ENCODE data around the gene MOB3B.

The MOB3B gene

GRCh38 chr9:27540502-27540901 is 10.9 kb upstream of the MOB3B start:
- DNase-seq, result no peak

DNA sequence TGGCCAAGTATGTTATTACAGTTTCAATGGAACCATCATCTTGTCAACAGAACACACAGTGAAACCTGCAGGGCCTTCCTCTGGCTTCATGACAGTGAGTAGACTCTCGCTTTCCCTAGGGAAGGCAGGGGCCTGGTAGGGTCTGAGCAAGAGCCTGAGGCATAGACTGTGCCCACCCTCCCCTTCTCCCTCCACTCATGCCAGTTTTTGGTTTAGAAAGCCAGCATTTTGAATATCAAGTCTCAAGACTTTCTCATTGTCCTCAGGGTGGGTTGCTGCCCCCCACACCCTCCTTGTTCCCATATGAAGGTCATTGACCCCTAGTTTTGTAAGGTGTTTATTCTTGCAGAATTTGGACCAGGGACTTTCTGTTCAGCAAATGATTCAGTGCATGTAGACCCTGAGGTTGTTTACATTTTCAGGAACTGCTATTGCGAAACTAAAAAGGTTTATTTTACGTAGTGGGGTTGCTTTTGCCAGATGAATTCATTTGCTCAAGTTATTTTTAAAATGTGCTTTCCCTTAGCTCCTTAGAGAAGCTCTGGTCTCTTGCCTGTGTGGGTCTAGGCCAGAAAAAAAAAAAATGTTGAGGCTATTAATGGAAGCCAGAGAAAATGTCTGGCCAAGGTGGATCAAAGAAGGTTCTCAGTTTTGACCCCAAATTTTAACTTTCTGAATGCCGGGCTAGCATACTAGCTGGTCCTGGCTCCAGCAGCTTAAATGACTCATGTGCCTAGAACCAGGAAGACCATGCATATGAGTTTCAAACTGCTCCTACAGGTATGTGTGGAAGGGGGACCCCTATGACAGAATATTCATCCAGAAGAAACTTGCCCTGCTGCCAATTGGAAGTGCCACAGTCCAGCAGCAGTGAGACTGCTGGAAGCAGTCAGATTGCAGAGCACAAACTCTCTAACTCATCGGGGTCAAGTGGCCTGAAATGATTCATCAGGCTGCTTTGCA is 10.1 kb upstream of the MOB3B start:
- DNase-seq, result peak; percentile 37

GRCh38 chr9:27538647-27539046 is 9.0 kb upstream of the MOB3B start:
- no peak for DNase-seq

DNA sequence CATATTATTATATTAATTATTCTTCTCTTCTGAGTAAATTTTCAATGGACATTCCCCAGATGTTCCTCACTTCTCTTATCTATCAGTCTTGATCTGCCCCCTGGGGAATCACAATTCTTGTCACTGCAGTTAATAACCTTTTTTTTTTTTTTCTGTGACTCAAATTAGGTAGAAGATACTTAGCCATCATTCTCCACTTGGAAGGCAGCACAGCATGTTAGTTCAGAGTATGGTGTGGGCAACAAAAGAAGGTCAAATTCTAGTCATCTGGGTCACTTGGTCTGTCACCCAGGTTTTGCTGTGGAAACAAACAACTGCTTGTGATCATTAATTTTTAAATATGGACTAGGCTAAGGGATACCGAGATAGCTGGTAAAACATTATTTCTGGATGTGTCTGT is 8.1 kb upstream of the MOB3B start:
- no peak for DNase-seq

DNA sequence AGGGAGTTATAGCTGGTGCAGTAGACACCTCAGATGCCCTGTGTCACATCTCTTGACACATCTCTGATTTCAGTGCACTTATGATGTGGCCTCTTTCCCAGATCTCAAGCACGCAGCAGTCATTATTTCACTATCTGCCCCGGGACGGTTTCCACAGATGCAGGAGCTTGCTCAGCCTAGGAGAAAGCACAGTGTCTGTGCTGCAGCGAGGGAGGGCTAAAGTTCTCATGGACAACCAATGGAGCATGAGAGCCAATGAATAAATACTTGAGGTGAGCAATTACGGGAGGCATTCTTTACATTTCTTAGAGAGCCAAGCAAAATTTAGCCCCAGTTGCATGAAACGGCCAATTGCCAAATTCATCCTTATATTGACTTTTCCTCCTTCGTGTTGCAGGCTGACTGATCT is 7.4 kb upstream of the MOB3B start:
- DNase-seq, result no peak

DNA sequence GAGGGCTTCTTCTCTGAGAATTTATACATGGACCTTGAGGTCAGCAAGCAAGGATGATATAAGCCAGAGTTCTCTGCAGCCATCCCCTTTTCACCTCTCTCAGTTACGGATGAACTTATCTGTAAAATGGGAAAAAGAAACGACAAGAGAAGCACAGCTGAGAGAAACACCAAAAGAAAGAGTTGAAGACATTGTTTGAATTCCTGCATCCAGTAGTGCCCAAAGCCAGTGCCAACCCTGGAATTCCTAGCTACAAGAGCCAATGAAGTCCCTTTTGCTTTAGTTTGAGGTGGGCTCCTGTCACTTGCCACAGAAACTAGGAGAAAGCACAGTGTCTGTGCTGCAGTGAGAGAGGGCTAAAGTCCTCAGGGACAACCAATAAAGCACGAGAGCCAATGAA is 6.6 kb upstream of the MOB3B start:
- DNase-seq, result no peak

DNA sequence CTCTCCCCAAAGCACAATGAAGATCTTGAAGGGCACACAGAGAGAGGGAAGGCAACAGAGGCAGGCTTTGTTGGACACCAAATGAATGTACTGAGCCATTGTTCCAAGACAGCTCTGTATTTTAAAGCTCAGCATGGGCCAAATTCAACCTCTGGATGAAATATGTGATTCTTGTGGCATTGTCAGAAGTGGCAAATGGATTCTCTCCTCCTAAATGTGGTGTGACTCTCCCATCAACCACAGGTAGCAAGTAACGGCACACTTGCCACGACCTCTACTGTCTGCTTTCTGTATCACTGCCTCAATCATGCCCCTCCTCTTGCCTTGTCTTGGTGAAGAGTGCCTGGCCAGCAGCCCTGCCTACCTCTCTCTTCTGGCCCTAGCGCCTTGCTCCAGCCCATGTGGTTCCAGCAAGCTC is 6.1 kb upstream of the MOB3B start:
- DNase-seq, result no peak

DNA sequence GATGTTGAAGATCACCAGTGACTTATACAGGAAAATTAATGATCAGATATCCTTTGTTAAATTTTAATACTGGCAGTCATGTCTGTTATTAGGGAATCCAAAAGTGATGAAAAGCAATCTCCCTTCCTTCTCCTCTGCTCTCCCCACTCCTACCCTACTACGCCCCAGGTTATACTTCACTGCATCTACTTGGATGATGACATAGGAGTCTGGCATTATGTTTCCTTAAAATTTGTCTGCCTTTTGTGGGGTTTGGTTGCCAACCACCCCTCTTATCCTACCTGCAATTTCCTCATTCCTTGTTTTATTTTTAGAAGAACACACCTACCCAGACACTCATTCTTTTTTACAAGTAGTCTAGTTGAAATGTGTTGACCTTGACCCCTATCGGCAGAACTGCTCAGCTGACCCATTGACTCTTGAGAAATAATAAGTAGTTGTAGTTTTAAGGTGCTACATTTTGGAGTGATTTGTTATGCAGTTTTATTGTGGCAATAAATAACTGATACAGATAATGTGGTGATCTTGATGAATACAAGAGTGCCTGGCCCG is 5.1 kb upstream of the MOB3B start:
- DNase-seq, result no peak

- DNase-seq, result no peak
Measured at GRCh38 chr9:27534131-27534530, 4.5 kb upstream of the MOB3B start.

DNA sequence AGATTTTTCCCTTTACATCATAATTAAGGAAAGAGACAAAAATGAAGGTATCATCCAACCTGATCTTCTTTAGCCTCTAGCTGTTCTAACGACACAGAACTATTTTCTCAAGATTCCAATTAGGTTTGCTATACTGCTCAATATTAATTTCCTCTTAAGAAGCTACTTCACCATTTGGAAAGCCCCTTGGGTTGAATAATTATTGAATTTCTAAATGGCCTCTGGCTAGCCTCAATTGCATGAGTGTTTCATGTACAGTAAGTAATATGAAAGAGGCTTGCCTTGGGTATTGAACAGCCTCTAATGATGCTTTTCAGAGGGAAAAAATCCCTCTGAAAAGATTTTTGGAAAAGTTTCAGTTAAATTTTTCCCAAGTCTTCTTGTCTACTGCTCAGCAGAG is 3.7 kb upstream of the MOB3B start:
- DNase-seq, result no peak

- DNase-seq, result no peak
Measured at GRCh38 chr9:27532046-27532445, 2.4 kb upstream of the MOB3B start.

GRCh38 chr9:27530915-27531755 is 1.5 kb upstream of the MOB3B start:
- DNase-seq, result no peak

GRCh38 chr9:27528886-27529315 is 713 bp downstream of the MOB3B start:
- DNase-seq, result peak; percentile 69

GRCh38 chr9:27528076-27528885 is 1.3 kb downstream of the MOB3B start:
- peak; percentile 86 for DNase-seq

DNA sequence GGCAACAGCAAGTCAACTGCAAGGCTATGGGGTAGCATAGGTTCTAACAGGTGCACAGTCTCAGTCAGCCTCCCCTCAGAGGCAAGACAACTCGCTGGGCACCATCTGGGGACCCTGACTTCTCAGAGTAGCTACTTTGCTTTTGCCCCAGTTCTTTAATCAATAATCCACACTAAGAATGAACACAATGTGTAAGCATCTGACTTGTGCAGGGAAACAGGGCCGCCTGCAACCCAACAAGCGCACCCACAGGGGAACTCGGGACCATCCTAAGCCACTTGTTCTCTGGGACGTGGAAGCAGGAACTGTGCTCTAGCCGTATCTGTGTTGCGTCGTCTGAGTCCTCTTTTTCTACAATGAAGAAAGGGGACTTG is 1.9 kb downstream of the MOB3B start:
- DNase-seq, result peak; percentile 23

GRCh38 chr9:27524236-27524635 is 5.4 kb downstream of the MOB3B start, which contains the start of gene IFNK:
IFNK (plus strand) TSS chr9:27524290; CDS start chr9:27524337, 47 bp downstream.
- DNase-seq, result no peak

DNA sequence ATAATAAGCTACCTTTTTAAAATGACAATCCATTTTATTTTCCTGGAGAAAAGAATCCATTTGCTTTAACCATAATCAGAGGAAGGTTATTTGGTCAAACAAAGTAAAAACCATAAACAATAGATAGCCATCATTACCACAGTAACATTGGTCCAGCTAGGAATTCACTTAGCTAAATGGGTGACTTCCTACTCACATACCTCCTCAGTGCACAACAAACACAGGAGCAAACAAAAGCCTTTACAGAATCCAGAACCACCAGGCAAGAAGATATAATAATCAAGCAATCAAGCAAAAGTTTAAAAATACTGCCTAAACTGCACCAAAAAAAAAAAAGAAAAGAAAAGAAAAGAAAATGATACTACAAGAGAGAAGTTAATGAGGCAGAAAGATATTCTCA is 6.5 kb downstream of the MOB3B start:
- DNase-seq, result no peak

DNA sequence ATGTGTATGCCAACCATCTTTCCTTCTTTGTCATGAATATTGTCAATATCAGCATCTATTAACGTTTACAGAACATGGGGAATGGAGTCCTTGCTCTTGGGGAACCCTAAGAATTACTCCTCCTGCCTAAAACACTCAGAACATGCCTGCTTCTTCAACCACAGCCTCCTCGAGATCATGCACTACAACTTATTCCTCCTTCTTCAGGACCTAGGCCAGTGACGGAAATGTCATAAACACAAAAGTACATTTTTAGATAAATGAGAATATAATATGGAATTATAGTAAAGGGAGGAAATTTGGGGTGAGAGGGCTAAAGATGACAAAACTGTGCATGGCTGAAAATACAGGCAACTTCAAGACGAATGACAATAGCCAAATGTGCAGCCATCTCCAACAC is 8.6 kb downstream of the MOB3B start:
- no peak for DNase-seq

GRCh38 chr9:27519466-27520465 is 9.8 kb downstream of the MOB3B start:
- no peak for DNase-seq

DNA sequence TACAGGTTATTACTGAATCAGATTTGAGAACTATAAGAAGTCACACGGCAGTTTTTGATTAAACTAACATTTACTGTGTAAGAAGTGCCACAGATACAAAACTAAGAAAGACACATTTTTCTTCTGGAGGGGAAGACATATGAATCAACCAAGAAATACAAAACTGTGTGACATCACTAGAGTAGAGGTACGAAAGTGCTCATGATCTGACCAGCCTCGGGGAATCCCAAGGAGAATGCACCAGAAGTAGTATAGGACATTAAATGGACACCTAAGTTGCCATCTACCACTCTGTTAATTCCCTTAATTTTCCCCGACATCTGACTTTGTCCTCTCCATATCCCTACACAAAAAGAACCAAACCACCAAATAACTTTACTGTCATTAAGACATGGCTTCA is 10.8 kb downstream of the MOB3B start:
- no peak for DNase-seq

- DNase-seq, result no peak
Measured at GRCh38 chr9:27518006-27518405, 11.6 kb downstream of the MOB3B start.

Data from femur (tissue), 1 donor.